GM21786 (cell line): ENCODE results near the gene HLTF.
A peak's percentile ranks its signal among the peaks of the same experiment; 100 is the strongest.

ENCODE experiments used
- ATAC-seq: cut with Tn5 transposase; IDR thresholded peaks from one replicate; pipeline ENCODE4 v1.9.1; 2021; ENCODE audit not compliant: unreplicated experiment

Gene HLTF

GRCh38 chr3:149018247-149018646 is 68.1 kb downstream of the HLTF start:
- no peak for ATAC-seq

GRCh38 chr3:149016669-149017541 is 69.4 kb downstream of the HLTF start:
- ATAC-seq: no peak

- ATAC-seq: no peak
These were observed 70.1 kb downstream of the HLTF start for GRCh38 chr3:149016242-149016641.

- ATAC-seq: no peak
These were observed 70.9 kb downstream of the HLTF start for GRCh38 chr3:149015393-149015792.

GRCh38 chr3:149013726-149014125 is 72.6 kb downstream of the HLTF start:
- ATAC-seq: no peak

- ATAC-seq: no peak
These were observed 74.7 kb downstream of the HLTF start for GRCh38 chr3:149011676-149012075.

- no peak for ATAC-seq
These were observed 75.4 kb downstream of the HLTF start for GRCh38 chr3:149010966-149011365.

- no peak for ATAC-seq
These were observed 75.8 kb downstream of the HLTF start for GRCh38 chr3:149010504-149010951.

GRCh38 chr3:149009732-149010131 is 76.6 kb downstream of the HLTF start:
- peak; percentile 89 for ATAC-seq

- ATAC-seq: no peak
These were observed 78.6 kb downstream of the HLTF start for GRCh38 chr3:149007567-149008257.

- no peak for ATAC-seq
These were observed 80.9 kb downstream of the HLTF start for GRCh38 chr3:149005416-149005815.

- ATAC-seq: no peak
These were observed 81.7 kb downstream of the HLTF start for GRCh38 chr3:149004622-149005021.

- ATAC-seq: peak; percentile 86
These were observed 82.6 kb downstream of the HLTF start for GRCh38 chr3:149003653-149004305.

GRCh38 chr3:149001727-149002126 is 84.6 kb downstream of the HLTF start:
- ATAC-seq: no peak

GRCh38 chr3:149000206-149000745 is 86.1 kb downstream of the HLTF start:
- no peak for ATAC-seq

GRCh38 chr3:148999806-149000205 is 86.5 kb downstream of the HLTF start:
- no peak for ATAC-seq

GRCh38 chr3:148998715-148999423 is 87.5 kb downstream of the HLTF start:
- no peak for ATAC-seq

GRCh38 chr3:148998297-148998696 is 88.0 kb downstream of the HLTF start:
- ATAC-seq: no peak

GRCh38 chr3:148997623-148998022 is 88.7 kb downstream of the HLTF start:
- no peak for ATAC-seq

GRCh38 chr3:148992635-148993255 is 93.6 kb downstream of the HLTF start:
- ATAC-seq: no peak
